Keratinocyte (primary cell): ENCODE results near the gene CSNK2A1.

Experiments
- EZH2 ChIP-seq: IDR thresholded peaks from one replicate; pipeline ENCODE4 v1.6.1; 2012; ENCODE audit warnings: inconsistent platforms, mild to moderate bottlenecking, low read length, moderate library complexity
- TF ChIP-seq, protein P1 (sequence below), 3 experiments: IDR thresholded peaks in 1 of 3; conservative IDR thresholded peaks in 1 of 3; optimal IDR thresholded peaks in 1 of 3; 2 replicates in 2 of 3; 3 replicates in 1 of 3; pipeline versions ENCODE3 to v1.5.1; 2011; ENCODE audit warnings: low read length in 3 of 3, mild to moderate bottlenecking in 3 of 3, moderate library complexity in 2 of 3, control low read depth in 1 of 3, inconsistent platforms in 1 of 3; ENCODE audit not compliant: insufficient read depth in 2 of 3; ENCODE audit errors: extremely low read depth in 1 of 3

DNA sequence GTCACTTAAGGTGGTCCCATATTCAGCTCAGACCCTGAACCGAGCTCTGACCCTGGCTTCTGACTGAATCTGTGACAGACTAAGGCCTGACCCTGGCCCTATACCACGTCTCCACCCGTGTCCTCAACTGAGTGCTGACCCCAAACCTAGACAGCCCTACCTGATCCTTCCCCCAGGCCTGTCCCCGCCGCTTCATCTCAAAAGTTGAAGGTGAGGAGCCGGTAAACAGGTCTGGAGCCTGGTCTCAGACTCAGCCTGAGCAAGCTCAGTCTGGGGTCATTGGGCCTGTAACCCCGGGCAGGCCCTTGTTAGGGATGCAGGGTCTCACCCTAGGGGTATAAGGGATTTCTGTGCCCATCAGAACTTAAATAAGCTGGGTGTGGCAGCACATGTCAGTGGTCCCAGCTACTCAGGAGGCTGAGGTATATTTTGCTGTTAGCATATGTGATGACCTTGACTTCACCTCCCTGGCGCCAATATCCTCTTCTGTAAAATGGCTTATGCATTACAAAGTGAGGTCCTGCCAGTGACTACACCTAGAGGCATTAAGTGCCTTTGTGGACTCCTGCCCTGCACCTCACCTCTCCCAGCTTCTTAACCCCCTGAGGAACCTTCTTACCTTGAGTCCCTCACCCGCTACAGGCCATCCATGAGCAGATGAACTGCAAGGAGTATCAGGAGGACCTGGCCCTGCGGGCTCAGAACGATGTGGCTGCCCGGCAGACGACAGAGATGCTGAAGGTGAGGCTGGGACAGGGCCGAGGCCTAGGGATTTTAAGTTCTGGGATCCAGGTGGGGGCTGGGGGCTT lies 115.5 kb downstream of the CSNK2A1 start:
- TF ChIP-seq, protein P1, sequence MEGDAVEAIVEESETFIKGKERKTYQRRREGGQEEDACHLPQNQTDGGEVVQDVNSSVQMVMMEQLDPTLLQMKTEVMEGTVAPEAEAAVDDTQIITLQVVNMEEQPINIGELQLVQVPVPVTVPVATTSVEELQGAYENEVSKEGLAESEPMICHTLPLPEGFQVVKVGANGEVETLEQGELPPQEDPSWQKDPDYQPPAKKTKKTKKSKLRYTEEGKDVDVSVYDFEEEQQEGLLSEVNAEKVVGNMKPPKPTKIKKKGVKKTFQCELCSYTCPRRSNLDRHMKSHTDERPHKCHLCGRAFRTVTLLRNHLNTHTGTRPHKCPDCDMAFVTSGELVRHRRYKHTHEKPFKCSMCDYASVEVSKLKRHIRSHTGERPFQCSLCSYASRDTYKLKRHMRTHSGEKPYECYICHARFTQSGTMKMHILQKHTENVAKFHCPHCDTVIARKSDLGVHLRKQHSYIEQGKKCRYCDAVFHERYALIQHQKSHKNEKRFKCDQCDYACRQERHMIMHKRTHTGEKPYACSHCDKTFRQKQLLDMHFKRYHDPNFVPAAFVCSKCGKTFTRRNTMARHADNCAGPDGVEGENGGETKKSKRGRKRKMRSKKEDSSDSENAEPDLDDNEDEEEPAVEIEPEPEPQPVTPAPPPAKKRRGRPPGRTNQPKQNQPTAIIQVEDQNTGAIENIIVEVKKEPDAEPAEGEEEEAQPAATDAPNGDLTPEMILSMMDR (optimal IDR thresholded peaks at IDR 0.05 in 1 of 3, IDR thresholded peaks at IDR 0.05 in 1 of 3, conservative IDR thresholded peaks at IDR 0.05 in 1 of 3; ENCODE audit: extremely low read depth in 1 of 3, insufficient read depth in 2 of 3, low read length in 3 of 3) = no peak
- TF ChIP-seq EZH2 = no peak
